ENCODE results near the gene FYN.

Gene FYN

GRCh38 chr6:111745186-111745585, 128.1 kb downstream of the FYN start:
- H3K4me1 ChIP-seq (ENCODE audit: insufficient read depth, insufficient read length), result peaks cover 2% of the 10 kb centered on the region
- no peak for DNase-seq (ENCODE audit: low read depth, low spot score)
- H3K4me3 ChIP-seq (ENCODE audit: insufficient read length, low read depth), result no peak overlapping the region
- H3K36me3 ChIP-seq (ENCODE audit: insufficient read depth, insufficient read length, low read length), result peaks cover 3% of the 10 kb centered on the region
- H3K27me3 ChIP-seq (ENCODE audit: insufficient read depth, insufficient read length), result no peaks in the 10 kb centered on the region
- no peak for TF ChIP-seq YY1 (IDR thresholded peaks at IDR 0.05; ENCODE audit: insufficient read depth, insufficient read length)
- no peak for TF ChIP-seq ZNF274 (IDR thresholded peaks at IDR 0.05; ENCODE audit: low read depth, low read length)
- TF ChIP-seq SUZ12 (IDR thresholded peaks at IDR 0.05; ENCODE audit: extremely low read depth, insufficient read depth, insufficient read length), result no peak
- no peaks in the 10 kb centered on the region for H3K9me3 ChIP-seq (ENCODE audit: insufficient read depth, low read length)
- no peak overlapping the region for H3K9ac ChIP-seq (ENCODE audit: insufficient read length, low read depth)

GRCh38 chr6:111743862-111744692, 129.2 kb downstream of the FYN start:
- H3K9ac ChIP-seq (ENCODE audit: insufficient read length, low read depth), result no peak overlapping the region
- no peak for DNase-seq (ENCODE audit: low read depth, low spot score)
- TF ChIP-seq ZNF274 (IDR thresholded peaks at IDR 0.05; ENCODE audit: low read depth, low read length) (no peak), YY1 (IDR thresholded peaks at IDR 0.05; ENCODE audit: insufficient read depth, insufficient read length) (no peak), SUZ12 (IDR thresholded peaks at IDR 0.05; ENCODE audit: extremely low read depth, insufficient read depth, insufficient read length) (no peak)
- no peaks in the 10 kb centered on the region for H3K9me3 ChIP-seq (ENCODE audit: insufficient read depth, low read length)
- H3K36me3 ChIP-seq (ENCODE audit: insufficient read depth, insufficient read length, low read length), result peaks cover 3% of the 10 kb centered on the region
- peaks cover 2% of the 10 kb centered on the region for H3K4me1 ChIP-seq (ENCODE audit: insufficient read depth, insufficient read length)
- H3K27me3 ChIP-seq (ENCODE audit: insufficient read depth, insufficient read length), result no peaks in the 10 kb centered on the region
- no peak overlapping the region for H3K4me3 ChIP-seq (ENCODE audit: insufficient read length, low read depth)

GRCh38 chr6:111743360-111743759, 129.9 kb downstream of the FYN start:
- Histone ChIP-seq H3K27me3 (ENCODE audit: insufficient read depth, insufficient read length) (no peaks in the 10 kb centered on the region), H3K4me1 (ENCODE audit: insufficient read depth, insufficient read length) (peaks cover 2% of the 10 kb centered on the region), H3K4me3 (ENCODE audit: insufficient read length, low read depth) (no peak overlapping the region), H3K9me3 (ENCODE audit: insufficient read depth, low read length) (no peaks in the 10 kb centered on the region), H3K9ac (ENCODE audit: insufficient read length, low read depth) (no peak overlapping the region), H3K36me3 (ENCODE audit: insufficient read depth, insufficient read length, low read length) (peaks cover 3% of the 10 kb centered on the region)
- no peak for TF ChIP-seq YY1 (IDR thresholded peaks at IDR 0.05; ENCODE audit: insufficient read depth, insufficient read length)
- no peak for TF ChIP-seq ZNF274 (IDR thresholded peaks at IDR 0.05; ENCODE audit: low read depth, low read length)
- no peak for DNase-seq (ENCODE audit: low read depth, low spot score)

GRCh38 chr6:111741177-111741952, 131.9 kb downstream of the FYN start:
- peaks cover 2% of the 10 kb centered on the region for H3K4me1 ChIP-seq (ENCODE audit: insufficient read depth, insufficient read length)
- TF ChIP-seq SUZ12 (IDR thresholded peaks at IDR 0.05; ENCODE audit: extremely low read depth, insufficient read depth, insufficient read length), result no peak
- TF ChIP-seq ZNF274 (IDR thresholded peaks at IDR 0.05; ENCODE audit: low read depth, low read length), result no peak
- TF ChIP-seq YY1 (IDR thresholded peaks at IDR 0.05; ENCODE audit: insufficient read depth, insufficient read length), result no peak
- DNase-seq (ENCODE audit: low read depth, low spot score), result no peak
- no peaks in the 10 kb centered on the region for H3K9me3 ChIP-seq (ENCODE audit: insufficient read depth, low read length)
- H3K4me3 ChIP-seq (ENCODE audit: insufficient read length, low read depth), result no peak overlapping the region
- H3K27me3 ChIP-seq (ENCODE audit: insufficient read depth, insufficient read length), result no peaks in the 10 kb centered on the region
- no peak overlapping the region for H3K9ac ChIP-seq (ENCODE audit: insufficient read length, low read depth)
- peaks cover 3% of the 10 kb centered on the region for H3K36me3 ChIP-seq (ENCODE audit: insufficient read depth, insufficient read length, low read length)

GRCh38 chr6:111740506-111740905, 132.7 kb downstream of the FYN start:
- no peak for DNase-seq (ENCODE audit: low read depth, low spot score)

GRCh38 chr6:111739257-111739696, 134.0 kb downstream of the FYN start:
- TF ChIP-seq ZNF274 (IDR thresholded peaks at IDR 0.05; ENCODE audit: low read depth, low read length) (no peak), SUZ12 (IDR thresholded peaks at IDR 0.05; ENCODE audit: extremely low read depth, insufficient read depth, insufficient read length) (no peak), YY1 (IDR thresholded peaks at IDR 0.05; ENCODE audit: insufficient read depth, insufficient read length) (no peak)
- Histone ChIP-seq H3K9ac (ENCODE audit: insufficient read length, low read depth) (no peak overlapping the region), H3K36me3 (ENCODE audit: insufficient read depth, insufficient read length, low read length) (peaks cover 3% of the 10 kb centered on the region), H3K27me3 (ENCODE audit: insufficient read depth, insufficient read length) (no peaks in the 10 kb centered on the region), H3K4me3 (ENCODE audit: insufficient read length, low read depth) (no peak overlapping the region), H3K4me1 (ENCODE audit: insufficient read depth, insufficient read length) (peaks cover 2% of the 10 kb centered on the region), H3K9me3 (ENCODE audit: insufficient read depth, low read length) (peaks cover 2% of the 10 kb centered on the region; the same call in 1 of the 2 replicates)
- no peak for DNase-seq (ENCODE audit: low read depth, low spot score)

More at GRCh38 chr6:111740506-111740905, 132.7 kb downstream of the FYN start:
- no peak overlapping the region for H3K9ac ChIP-seq (ENCODE audit: insufficient read length, low read depth)
- no peaks in the 10 kb centered on the region for H3K9me3 ChIP-seq (ENCODE audit: insufficient read depth, low read length)
- TF ChIP-seq ZNF274 (IDR thresholded peaks at IDR 0.05; ENCODE audit: low read depth, low read length), result no peak
- TF ChIP-seq YY1 (IDR thresholded peaks at IDR 0.05; ENCODE audit: insufficient read depth, insufficient read length), result no peak
- TF ChIP-seq SUZ12 (IDR thresholded peaks at IDR 0.05; ENCODE audit: extremely low read depth, insufficient read depth, insufficient read length), result no peak
- H3K4me3 ChIP-seq (ENCODE audit: insufficient read length, low read depth), result no peak overlapping the region
- no peaks in the 10 kb centered on the region for H3K27me3 ChIP-seq (ENCODE audit: insufficient read depth, insufficient read length)
- peaks cover 3% of the 10 kb centered on the region for H3K36me3 ChIP-seq (ENCODE audit: insufficient read depth, insufficient read length, low read length)
- H3K4me1 ChIP-seq (ENCODE audit: insufficient read depth, insufficient read length), result peaks cover 2% of the 10 kb centered on the region

GRCh38 chr6:111738631-111739030, 134.6 kb downstream of the FYN start:
- DNase-seq (ENCODE audit: low read depth, low spot score), result no peak
- no peak for TF ChIP-seq YY1 (IDR thresholded peaks at IDR 0.05; ENCODE audit: insufficient read depth, insufficient read length)
- TF ChIP-seq ZNF274 (IDR thresholded peaks at IDR 0.05; ENCODE audit: low read depth, low read length), result no peak
- TF ChIP-seq SUZ12 (IDR thresholded peaks at IDR 0.05; ENCODE audit: extremely low read depth, insufficient read depth, insufficient read length), result no peak
- Histone ChIP-seq H3K36me3 (ENCODE audit: insufficient read depth, insufficient read length, low read length) (peaks cover 3% of the 10 kb centered on the region), H3K9me3 (ENCODE audit: insufficient read depth, low read length) (peaks cover 9% of the 10 kb centered on the region; the same call in 1 of the 2 replicates), H3K9ac (ENCODE audit: insufficient read length, low read depth) (no peak overlapping the region), H3K4me1 (ENCODE audit: insufficient read depth, insufficient read length) (no peaks in the 10 kb centered on the region), H3K27me3 (ENCODE audit: insufficient read depth, insufficient read length) (no peaks in the 10 kb centered on the region), H3K4me3 (ENCODE audit: insufficient read length, low read depth) (no peak overlapping the region)

All from NT2/D1 (cell line).